PC-3 (cell line): ENCODE measurements around the gene APBB2.
"Not testable (repeated sequence)": the region's sequence is repeated elsewhere in the genome, so short reads cannot be mapped to it uniquely, and the experiment has no call there.

Experiments used
- EZH2 ChIP-seq: fragments of 300-600 bp; sonication (generic); IDR thresholded peaks from one replicate; pipeline ENCODE4 v1.6.1; 2017; ENCODE audit warnings: antibody characterized with exemption, mild to moderate bottlenecking, low read length; ENCODE audit not compliant: unreplicated experiment
- TF ChIP-seq, protein P1 (sequence below): fragments of 300-600 bp; sonication (generic); conservative IDR thresholded peaks from 2 replicates; pipeline ENCODE4 v1.5.1; 2017; ENCODE audit warnings: antibody characterized with exemption, low read depth, mild to moderate bottlenecking, low read length

DNA sequence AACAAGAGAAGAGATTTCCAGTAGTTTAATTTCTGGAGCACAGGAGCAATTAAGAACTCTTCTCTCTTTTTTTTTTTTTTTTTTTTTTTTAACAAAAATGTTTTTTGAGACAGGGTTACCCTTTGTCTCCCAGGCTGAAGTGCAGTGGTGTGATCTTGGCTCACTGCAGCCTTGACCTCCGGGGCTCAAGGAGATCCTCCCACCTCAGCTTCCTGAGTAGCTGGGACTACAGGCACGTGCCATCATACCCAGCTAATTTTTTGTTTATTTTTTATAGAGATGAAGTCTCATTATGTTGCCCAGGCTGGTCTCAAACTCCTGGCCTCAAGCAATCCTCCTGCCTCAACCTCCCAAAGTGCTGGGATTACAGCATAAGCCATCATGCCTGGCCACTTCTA, 221.0 kb downstream of the APBB2 start:
- TF ChIP-seq, protein P1, sequence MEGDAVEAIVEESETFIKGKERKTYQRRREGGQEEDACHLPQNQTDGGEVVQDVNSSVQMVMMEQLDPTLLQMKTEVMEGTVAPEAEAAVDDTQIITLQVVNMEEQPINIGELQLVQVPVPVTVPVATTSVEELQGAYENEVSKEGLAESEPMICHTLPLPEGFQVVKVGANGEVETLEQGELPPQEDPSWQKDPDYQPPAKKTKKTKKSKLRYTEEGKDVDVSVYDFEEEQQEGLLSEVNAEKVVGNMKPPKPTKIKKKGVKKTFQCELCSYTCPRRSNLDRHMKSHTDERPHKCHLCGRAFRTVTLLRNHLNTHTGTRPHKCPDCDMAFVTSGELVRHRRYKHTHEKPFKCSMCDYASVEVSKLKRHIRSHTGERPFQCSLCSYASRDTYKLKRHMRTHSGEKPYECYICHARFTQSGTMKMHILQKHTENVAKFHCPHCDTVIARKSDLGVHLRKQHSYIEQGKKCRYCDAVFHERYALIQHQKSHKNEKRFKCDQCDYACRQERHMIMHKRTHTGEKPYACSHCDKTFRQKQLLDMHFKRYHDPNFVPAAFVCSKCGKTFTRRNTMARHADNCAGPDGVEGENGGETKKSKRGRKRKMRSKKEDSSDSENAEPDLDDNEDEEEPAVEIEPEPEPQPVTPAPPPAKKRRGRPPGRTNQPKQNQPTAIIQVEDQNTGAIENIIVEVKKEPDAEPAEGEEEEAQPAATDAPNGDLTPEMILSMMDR = not testable (repeated sequence)
- TF ChIP-seq EZH2 = not testable (repeated sequence)
